Panc1 (cell line): ENCODE measurements around the gene LRRFIP1. TPM values are rescaled to one million over a fixed set of nuclear protein-coding genes. Genes with fewer than 3 reads are reported as not detected.

Experiments
- ATAC-seq: fragments of 200-7000 bp; cut with Tn5 transposase; 2 replicates; pipeline ENCODE4 v1.9.1; 2020; ENCODE audit warnings: mild to moderate bottlenecking, moderate library complexity
- BruUV-seq: library from RNA; stranded (reverse); fragments of 400-500 nt; replicated peaks from 2 replicates; lab custom pipeline; 2021; lab: Mats Ljungman, UMichigan
- CTCF ChIA-PET: fragments of 300-600 bp; sonication (Branson Sonifier 250); formaldehyde crosslinking; loops from one replicate; lab custom pipeline; 2022; ENCODE audit warnings: antibody characterized with exemption; lab: Charles Lee
- POLR2A ChIA-PET: fragments of 300-600 bp; sonication (Branson Sonifier 250); formaldehyde crosslinking; loops from one replicate; lab custom pipeline; 2022; ENCODE audit warnings: antibody characterized with exemption; lab: Charles Lee
- DNase-seq: peaks from one replicate; pipeline ENCODE4 v3.0.0-alpha.2; 2010; ENCODE audit warnings: low read depth, low spot score
- H3K27ac ChIP-seq: 2 replicates; pipeline ENCODE4 v1.5.1; 2011; ENCODE audit warnings: mild to moderate bottlenecking, low read length, inconsistent platforms
- H3K27me3 ChIP-seq: fragments of 200-500 bp; sonication (Bioruptor generic); 2 replicates; pipeline ENCODE4 v1.6.0; 2014; ENCODE audit warnings: low read length, inconsistent platforms; ENCODE audit not compliant: control insufficient read depth, insufficient read depth
- H3K36me3 ChIP-seq: fragments of 200-500 bp; sonication (Bioruptor generic); 2 replicates; pipeline ENCODE4 v1.5.1; 2014; ENCODE audit warnings: inconsistent platforms, mild to moderate bottlenecking, low read length, moderate library complexity; ENCODE audit not compliant: control insufficient read depth, insufficient read depth
- H3K4me1 ChIP-seq: 2 replicates; pipeline ENCODE4 v1.5.1; 2011; ENCODE audit warnings: inconsistent platforms, mild to moderate bottlenecking, low read length, moderate library complexity; ENCODE audit not compliant: control insufficient read depth, insufficient read depth
- H3K4me3 ChIP-seq, 2 experiments: 2 replicates each; pipeline ENCODE4 v1.5.1; 2011 to 2012; ENCODE audit warnings: low read depth in 2 of 2, low read length in 2 of 2, mild to moderate bottlenecking in 2 of 2, inconsistent platforms in 1 of 2, moderate library complexity in 1 of 2
- H3K9me3 ChIP-seq: fragments of 200-500 bp; sonication (Bioruptor generic); 2 replicates; pipeline ENCODE4 v1.5.1; 2014; ENCODE audit warnings: low read depth, mild to moderate bottlenecking, inconsistent platforms, low read length, moderate library complexity; ENCODE audit not compliant: control insufficient read depth, insufficient read depth
- POLR2AphosphoS5 ChIP-seq: IDR thresholded peaks from 2 replicates; pipeline ENCODE4 v1.6.1; 2012; ENCODE audit warnings: mild to moderate bottlenecking, low read depth, low read length, moderate library complexity
- SIN3A ChIP-seq: IDR thresholded peaks from 2 replicates; pipeline ENCODE4 v1.6.1; 2012; ENCODE audit warnings: low read depth, mild to moderate bottlenecking, low read length, moderate library complexity, borderline replicate concordance; ENCODE audit not compliant: insufficient read depth
- TCF7L2 ChIP-seq: IDR thresholded peaks from 2 replicates; pipeline ENCODE4 v1.6.1; 2011; ENCODE audit warnings: mild to moderate bottlenecking, low read depth, low read length, inconsistent platforms
- in situ Hi-C: cut with HindIII; loops from 2 replicates; pipeline ENCODE4 v1.10.0; 2016; ENCODE audit warnings: low sequenced_read_pairs, low pct_unique_long_range_greater_than_20kb
- intact Hi-C: fragments of 100-400 bp; cut with micrococcal nuclease; formaldehyde crosslinking; loops from one replicate; pipeline ENCODE4 v1.10.0; 2022; ENCODE audit not compliant: unreplicated experiment
- total RNA-seq: library from RNA; stranded (reverse); gene quantifications from one replicate; pipeline ENCODE4 v1.2.1, GENCODE V29; 2021; ENCODE audit not compliant: unreplicated experiment
- TF ChIP-seq, protein P1 (sequence below), 2 experiments: IDR thresholded peaks; 2 replicates each; pipeline ENCODE4 v1.6.1; 2011 to 2012; ENCODE audit warnings: low read depth in 2 of 2, control low read depth in 1 of 2, low read length in 1 of 2, mild to moderate bottlenecking in 1 of 2, moderate library complexity in 1 of 2; ENCODE audit not compliant: insufficient read depth in 1 of 2
- TF ChIP-seq, protein P2 (sequence below): fragments of 450-650 bp; IDR thresholded peaks from 2 replicates; pipeline ENCODE4 v1.5.1; 2017; ENCODE audit warnings: mild to moderate bottlenecking

Gene LRRFIP1
- total RNA-seq, 1 experiment from 2014 or later, result 121 TPM

DNA sequence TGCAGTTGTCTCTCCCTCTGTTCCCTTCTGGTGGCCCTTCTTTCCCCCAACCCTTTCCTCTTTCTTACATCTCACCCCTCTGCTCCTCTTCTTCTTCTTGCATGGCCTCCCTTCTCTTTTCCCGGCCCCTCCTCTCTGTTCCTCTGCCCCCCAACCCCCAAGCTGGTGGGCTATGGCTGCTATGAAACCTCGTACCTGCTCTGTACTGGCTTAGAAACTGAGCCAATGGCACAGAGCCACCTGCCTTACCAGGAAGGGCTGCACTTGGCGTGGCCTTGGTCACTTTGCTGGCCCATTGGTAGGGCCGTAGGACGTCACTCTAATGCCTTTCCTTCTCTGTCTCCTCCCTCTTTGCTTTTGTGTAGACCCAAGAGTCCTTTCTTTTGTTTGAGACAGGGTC is 78.9 kb downstream of the LRRFIP1 start:
- DNase-seq (no peak), ATAC-seq (no peak)
- CTCF ChIA-PET, result no interaction called here
- POLR2A ChIA-PET, result no interaction called here
- in situ Hi-C loops, result no loop called here
- Histone ChIP-seq H3K4me3 (no peak overlapping the region), H3K27ac (no peak overlapping the region), H3K36me3 (no peaks in the 10 kb centered on the region), H3K4me1 (peaks cover 40% of the 10 kb centered on the region), H3K27me3 (no peaks in the 10 kb centered on the region), H3K9me3 (no peaks in the 10 kb centered on the region)
- no TSS peak for BruUV-seq
- TF ChIP-seq, protein P1, sequence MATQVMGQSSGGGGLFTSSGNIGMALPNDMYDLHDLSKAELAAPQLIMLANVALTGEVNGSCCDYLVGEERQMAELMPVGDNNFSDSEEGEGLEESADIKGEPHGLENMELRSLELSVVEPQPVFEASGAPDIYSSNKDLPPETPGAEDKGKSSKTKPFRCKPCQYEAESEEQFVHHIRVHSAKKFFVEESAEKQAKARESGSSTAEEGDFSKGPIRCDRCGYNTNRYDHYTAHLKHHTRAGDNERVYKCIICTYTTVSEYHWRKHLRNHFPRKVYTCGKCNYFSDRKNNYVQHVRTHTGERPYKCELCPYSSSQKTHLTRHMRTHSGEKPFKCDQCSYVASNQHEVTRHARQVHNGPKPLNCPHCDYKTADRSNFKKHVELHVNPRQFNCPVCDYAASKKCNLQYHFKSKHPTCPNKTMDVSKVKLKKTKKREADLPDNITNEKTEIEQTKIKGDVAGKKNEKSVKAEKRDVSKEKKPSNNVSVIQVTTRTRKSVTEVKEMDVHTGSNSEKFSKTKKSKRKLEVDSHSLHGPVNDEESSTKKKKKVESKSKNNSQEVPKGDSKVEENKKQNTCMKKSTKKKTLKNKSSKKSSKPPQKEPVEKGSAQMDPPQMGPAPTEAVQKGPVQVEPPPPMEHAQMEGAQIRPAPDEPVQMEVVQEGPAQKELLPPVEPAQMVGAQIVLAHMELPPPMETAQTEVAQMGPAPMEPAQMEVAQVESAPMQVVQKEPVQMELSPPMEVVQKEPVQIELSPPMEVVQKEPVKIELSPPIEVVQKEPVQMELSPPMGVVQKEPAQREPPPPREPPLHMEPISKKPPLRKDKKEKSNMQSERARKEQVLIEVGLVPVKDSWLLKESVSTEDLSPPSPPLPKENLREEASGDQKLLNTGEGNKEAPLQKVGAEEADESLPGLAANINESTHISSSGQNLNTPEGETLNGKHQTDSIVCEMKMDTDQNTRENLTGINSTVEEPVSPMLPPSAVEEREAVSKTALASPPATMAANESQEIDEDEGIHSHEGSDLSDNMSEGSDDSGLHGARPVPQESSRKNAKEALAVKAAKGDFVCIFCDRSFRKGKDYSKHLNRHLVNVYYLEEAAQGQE (IDR thresholded peaks at IDR 0.05; ENCODE audit: insufficient read depth in 1 of 2, low read depth in 2 of 2, low read length in 1 of 2), result no peak
- no peak for TF ChIP-seq POLR2AphosphoS5
- TF ChIP-seq, protein P2, sequence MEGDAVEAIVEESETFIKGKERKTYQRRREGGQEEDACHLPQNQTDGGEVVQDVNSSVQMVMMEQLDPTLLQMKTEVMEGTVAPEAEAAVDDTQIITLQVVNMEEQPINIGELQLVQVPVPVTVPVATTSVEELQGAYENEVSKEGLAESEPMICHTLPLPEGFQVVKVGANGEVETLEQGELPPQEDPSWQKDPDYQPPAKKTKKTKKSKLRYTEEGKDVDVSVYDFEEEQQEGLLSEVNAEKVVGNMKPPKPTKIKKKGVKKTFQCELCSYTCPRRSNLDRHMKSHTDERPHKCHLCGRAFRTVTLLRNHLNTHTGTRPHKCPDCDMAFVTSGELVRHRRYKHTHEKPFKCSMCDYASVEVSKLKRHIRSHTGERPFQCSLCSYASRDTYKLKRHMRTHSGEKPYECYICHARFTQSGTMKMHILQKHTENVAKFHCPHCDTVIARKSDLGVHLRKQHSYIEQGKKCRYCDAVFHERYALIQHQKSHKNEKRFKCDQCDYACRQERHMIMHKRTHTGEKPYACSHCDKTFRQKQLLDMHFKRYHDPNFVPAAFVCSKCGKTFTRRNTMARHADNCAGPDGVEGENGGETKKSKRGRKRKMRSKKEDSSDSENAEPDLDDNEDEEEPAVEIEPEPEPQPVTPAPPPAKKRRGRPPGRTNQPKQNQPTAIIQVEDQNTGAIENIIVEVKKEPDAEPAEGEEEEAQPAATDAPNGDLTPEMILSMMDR, result no peak
- no peak for TF ChIP-seq SIN3A
- TF ChIP-seq TCF7L2, result no peak
- intact Hi-C loops, result no loop called here

DNA sequence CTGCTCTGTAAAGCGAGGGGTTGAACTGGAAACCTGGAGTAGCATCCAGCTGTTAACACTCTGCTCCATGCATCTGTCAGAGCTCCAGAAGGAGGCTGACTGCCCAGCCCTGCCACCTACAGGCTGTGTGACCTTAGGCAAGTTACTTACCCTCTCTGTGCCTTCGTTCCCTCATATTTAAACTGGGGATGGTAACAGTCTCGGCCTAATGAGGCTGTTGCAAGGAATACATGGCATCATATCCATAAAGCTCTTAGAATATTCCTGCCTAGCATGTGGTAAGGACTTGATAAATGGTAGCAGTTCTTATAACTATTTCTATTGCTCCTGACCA is 80.6 kb downstream of the LRRFIP1 start:
- Histone ChIP-seq H3K9me3 (no peaks in the 10 kb centered on the region), H3K4me1 (peaks cover 25% of the 10 kb centered on the region), H3K36me3 (no peaks in the 10 kb centered on the region), H3K4me3 (no peak overlapping the region), H3K27ac (no peak overlapping the region), H3K27me3 (no peaks in the 10 kb centered on the region)
- CTCF ChIA-PET, result no interaction called here
- TF ChIP-seq, protein P1 (IDR thresholded peaks at IDR 0.05; ENCODE audit: insufficient read depth in 1 of 2, low read depth in 2 of 2, low read length in 1 of 2), result no peak
- TF ChIP-seq SIN3A (no peak), TCF7L2 (no peak), POLR2AphosphoS5 (no peak)
- TF ChIP-seq, protein P2, result no peak
- POLR2A ChIA-PET, result no interaction called here
- ATAC-seq (no peak), DNase-seq (no peak)
- no TSS peak for BruUV-seq
- intact Hi-C loops (no loop called here), in situ Hi-C loops (no loop called here)
